NCI-H2107 treated with DMSO at 0.1 percent for 48 hours (cell line): ENCODE measurements around the gene DEFB126.
"Not testable (repeated sequence)": the region's sequence is repeated elsewhere in the genome, so short reads cannot be mapped to it uniquely, and the experiment has no call there.

ENCODE experiments used
- DNase-seq: peaks from one replicate; lab custom pipeline; 2025; ENCODE audit not compliant: unreplicated experiment; lab: John Stamatoyannopoulos, UW

The DEFB126 gene

GRCh38 chr20:142290-142689 is at the start of gene DEFB126:
TSS of gene DEFB126 (plus strand) at chr20:142590. CDS start at chr20:142629, 39 bp downstream.
- DNase-seq = no peak

GRCh38 chr20:93641-94040 is 48.7 kb upstream of the DEFB126 start:
- DNase-seq = no peak

- DNase-seq = no peak
Measured at GRCh38 chr20:95215-95614, 47.2 kb upstream of the DEFB126 start.

- DNase-seq = not testable (repeated sequence)
Measured at GRCh38 chr20:97691-98090, 44.7 kb upstream of the DEFB126 start.

GRCh38 chr20:101975-102374 is 40.4 kb upstream of the DEFB126 start:
- DNase-seq = no peak

- no peak for DNase-seq
Measured at GRCh38 chr20:103456-103855, 38.9 kb upstream of the DEFB126 start.

- DNase-seq = no peak
Measured at GRCh38 chr20:112396-112795, 30.0 kb upstream of the DEFB126 start.

- DNase-seq = no peak
Measured at GRCh38 chr20:117518-117917, 24.9 kb upstream of the DEFB126 start.

GRCh38 chr20:129786-130323 is 12.5 kb upstream of the DEFB126 start:
- not testable (repeated sequence) for DNase-seq

- no peak for DNase-seq
Measured at GRCh38 chr20:137668-138490, 4.5 kb upstream of the DEFB126 start.

- DNase-seq = no peak
Measured at GRCh38 chr20:145877-146276, 3.5 kb downstream of the DEFB126 start.

GRCh38 chr20:152131-152530 is 9.7 kb downstream of the DEFB126 start:
- no peak for DNase-seq

GRCh38 chr20:157154-157553 is 14.8 kb downstream of the DEFB126 start, which contains the start of gene DEFB127:
TSS of gene DEFB127 (plus strand) at chr20:157454. CDS start at chr20:157545, 91 bp downstream.
- no peak for DNase-seq

- DNase-seq = no peak
Measured at GRCh38 chr20:164618-165017, 22.2 kb downstream of the DEFB126 start.

- no peak for DNase-seq
Measured at GRCh38 chr20:168876-169275, 26.5 kb downstream of the DEFB126 start.

GRCh38 chr20:184288-184687 is 41.9 kb downstream of the DEFB126 start:
- DNase-seq = no peak

GRCh38 chr20:187733-188132 is 45.3 kb downstream of the DEFB126 start:
- DNase-seq = no peak

GRCh38 chr20:189611-190010 is 47.2 kb downstream of the DEFB126 start, which contains the start of gene DEFB128:
TSS of gene DEFB128 (minus strand) at chr20:189711. CDS start at chr20:189623, 88 bp downstream.
- DNase-seq = no peak
